Metanephros (tissue), 1 donor: ENCODE data around the gene DAZ3. TPM values are rescaled to one million over a fixed set of nuclear protein-coding genes. Genes with fewer than 3 reads are reported as not detected.

Experiments used
- total RNA-seq: library from RNA; depleted of rRNA; stranded (reverse); fragments of >200 nt; gene quantifications from one replicate; pipeline ENCODE4 v1.2.3, GENCODE V29; 2014

Gene DAZ3, protein sequence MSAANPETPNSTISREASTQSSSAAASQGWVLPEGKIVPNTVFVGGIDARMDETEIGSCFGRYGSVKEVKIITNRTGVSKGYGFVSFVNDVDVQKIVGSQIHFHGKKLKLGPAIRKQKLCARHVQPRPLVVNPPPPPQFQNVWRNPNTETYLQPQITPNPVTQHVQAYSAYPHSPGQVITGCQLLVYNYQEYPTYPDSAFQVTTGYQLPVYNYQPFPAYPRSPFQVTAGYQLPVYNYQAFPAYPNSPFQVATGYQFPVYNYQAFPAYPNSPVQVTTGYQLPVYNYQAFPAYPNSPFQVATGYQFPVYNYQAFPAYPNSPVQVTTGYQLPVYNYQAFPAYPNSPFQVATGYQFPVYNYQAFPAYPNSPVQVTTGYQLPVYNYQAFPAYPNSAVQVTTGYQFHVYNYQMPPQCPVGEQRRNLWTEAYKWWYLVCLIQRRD
- total RNA-seq, result not detected

GRCh38 chrY:24813293-24813692 lies at the start of gene DAZ3:
DAZ3 (minus strand) TSS chrY:24813393; CDS start chrY:24813185, 208 bp downstream.

DNA sequence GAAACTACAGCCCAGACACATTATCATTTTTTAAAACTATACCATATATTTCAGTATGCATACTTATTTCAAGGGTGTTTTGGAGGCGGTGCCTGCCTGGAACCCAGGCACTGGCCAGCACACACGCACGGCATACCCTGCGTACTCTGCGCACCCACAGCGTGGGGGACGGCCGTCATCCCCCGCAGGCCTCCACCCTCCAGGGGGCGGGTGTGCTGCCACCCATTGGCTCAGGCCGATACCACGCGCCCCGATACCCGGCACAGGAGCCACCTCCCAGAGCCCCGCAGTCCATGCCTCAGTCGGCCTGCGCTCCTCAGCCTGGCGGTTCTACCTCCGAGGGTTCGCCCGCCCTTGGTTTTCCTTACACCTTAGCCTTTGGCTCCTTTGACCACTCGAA lies 20.4 kb upstream of the DAZ3 start, which contains the start of gene DAZ4:
Gene DAZ4 (plus strand): TSS at position 301 of the 400 bp plus-strand sequence. CDS start 208 bp downstream, outside the sequence.

Other genes with a start within 250 kb of the DAZ3 start
- gene BPY2B, start 195.4 kb downstream of the DAZ3 start, total RNA-seq, result not detected
- not detected for gene DAZ4, start 20.5 kb upstream of the DAZ3 start, total RNA-seq
- not detected for gene BPY2C, start 238.7 kb upstream of the DAZ3 start, total RNA-seq